GM18511 (cell line): ENCODE data around the gene SYMPK.

Source experiments
- ATAC-seq: cut with Tn5 transposase; IDR thresholded peaks from one replicate; pipeline ENCODE4 v1.9.1; 2021; ENCODE audit warnings: mild to moderate bottlenecking, moderate library complexity; ENCODE audit not compliant: unreplicated experiment

The SYMPK gene

DNA sequence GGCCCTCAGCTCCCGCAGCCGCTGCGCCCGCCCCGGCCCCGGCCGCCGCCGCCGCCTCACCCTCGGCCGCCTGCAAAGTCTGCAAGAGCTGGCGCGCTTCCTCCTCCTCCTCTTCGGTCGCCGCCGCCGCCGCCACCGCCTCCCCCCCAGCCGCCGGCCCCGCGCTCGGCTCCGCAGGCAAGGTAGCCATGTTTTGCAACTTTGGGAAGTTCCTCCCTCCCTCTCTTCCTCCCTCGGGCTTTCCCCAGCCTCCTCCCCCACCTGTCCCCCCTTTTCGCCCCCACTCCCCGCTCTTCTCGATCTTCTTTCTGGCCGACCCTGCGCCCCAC is 94.3 kb downstream of the SYMPK start:
- ATAC-seq, result no peak

DNA sequence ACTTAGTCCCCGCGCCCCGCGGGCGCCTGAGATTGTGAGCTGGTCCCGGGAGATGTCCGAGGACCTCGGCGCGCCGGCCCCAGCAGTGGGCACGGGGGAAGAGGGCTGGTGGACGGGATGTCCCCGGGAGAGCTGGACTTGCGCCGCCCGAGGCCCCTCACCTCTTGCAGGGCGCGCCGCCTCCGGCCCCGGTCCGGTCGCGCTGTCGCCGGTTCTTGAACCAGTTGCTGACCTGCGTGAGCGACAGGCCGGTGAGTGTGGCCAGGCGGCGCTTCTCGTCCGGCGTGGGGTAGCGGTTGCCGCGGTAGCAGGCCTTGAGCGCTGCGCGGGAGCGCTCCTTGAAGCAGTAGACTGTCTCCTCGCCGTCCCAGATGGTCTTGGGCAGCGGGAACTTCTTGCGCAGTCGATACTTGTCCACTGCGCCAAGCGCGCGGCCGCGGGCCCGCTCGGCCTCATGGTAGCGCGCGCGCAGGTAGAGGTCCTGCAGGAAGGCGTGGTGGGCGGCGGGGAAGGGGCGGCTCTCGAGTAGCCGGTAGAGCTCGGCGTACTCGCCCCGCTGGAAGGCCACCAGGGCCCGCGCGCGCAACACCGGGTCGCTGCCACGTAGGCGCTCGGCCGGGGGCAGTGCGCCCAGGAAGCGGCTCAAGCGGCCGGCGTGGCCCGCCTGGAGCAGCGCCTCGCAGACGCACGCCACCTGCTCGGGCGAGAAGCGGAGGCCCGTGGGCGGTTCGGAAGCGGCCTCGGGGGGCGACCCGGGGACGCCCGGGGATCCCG is 94.9 kb downstream of the SYMPK start:
- no peak for ATAC-seq

DNA sequence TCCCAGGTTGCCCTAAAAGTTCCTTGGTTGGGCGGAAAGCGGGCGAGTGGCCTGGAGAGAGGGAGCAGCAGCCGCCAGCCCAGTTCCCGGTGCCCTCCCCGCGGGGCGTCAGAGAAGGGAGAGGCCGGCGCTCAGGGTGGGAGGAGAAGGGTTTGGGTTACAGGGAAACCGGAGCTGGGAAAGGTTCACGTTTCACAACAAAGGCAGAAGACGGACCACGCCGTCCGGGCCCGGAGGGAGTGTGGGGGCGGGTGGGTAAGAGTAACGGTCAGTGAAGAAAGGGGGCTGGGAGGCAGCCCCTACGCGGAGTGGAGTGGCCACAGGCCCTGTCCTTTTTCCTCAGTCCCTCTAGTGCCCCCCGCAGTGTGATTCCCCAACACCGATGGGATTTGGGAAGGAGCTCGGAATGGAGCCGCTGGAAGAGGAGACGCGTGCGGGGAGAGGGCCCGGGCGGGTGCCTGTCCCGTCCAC is 95.5 kb downstream of the SYMPK start:
- no peak for ATAC-seq

- ATAC-seq, result no peak
These were observed 96.0 kb downstream of the SYMPK start for GRCh38 chr19:45766869-45767346.

DNA sequence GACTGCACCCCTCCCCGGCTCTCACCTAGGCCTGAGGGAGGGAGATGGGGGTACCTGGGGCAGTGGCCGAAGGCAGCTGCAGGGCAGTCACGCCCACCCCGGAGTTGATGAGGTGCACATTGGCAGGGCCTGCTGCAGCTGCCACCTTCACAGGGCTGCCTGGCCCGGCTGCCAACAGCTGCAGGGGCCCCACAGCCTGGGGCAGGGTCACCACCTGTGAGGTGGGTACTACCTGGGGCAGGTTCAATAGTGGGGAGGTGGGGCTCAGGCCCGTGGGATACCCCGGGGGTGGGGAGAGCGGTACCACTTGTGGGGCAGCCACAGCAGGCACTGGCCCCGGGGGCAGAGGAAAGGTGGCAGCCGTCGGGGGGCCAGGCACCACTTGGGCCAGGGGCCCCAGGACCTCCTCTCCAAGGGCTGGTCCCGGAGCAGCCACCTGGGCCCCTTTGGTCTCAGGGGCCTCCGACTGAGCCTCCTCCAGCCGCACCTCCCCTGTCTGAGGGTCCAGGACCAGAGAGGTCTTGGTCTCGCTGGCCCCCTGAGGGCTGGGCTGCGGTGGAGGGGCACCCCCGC is 96.6 kb downstream of the SYMPK start:
- ATAC-seq, result no peak

DNA sequence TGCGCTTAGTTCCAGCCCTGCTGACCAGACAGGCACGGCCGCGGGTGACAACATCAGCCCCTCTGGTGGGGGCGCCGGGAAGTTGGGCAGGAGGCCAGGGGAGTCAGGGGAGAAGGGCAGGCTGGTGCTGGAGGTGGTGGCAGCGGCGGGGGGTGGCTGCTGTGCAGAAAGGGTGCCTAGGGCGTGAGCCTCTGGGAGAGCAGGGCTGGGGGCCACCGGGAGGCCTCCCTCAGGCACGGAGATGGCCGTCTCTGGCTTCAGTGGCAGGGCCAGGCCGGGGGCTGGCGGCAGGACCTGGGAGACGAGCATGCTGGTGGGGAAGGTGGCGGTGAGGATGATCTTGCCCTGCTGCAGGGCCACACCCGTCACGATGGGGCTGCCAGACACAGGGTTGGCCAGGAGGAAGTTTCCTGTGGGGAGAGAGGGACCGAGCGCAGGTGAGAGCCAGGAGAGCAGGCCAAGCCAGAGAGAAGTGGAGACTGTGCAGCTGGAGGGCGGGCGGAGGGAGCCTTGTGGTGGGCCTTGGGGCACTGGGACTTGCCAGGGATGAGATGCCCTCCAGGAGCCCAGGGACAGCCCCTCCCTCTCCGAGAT is 97.1 kb downstream of the SYMPK start:
- ATAC-seq, result no peak
